H7 (cell line): Measurements from ENCODE around the gene GPLD1. TPM values are rescaled to one million over a fixed set of nuclear protein-coding genes. Genes with fewer than 3 reads are reported as not detected.
A peak's percentile ranks its signal among the peaks of the same experiment; 100 is the strongest.

Experiments used
- DNase-seq: peaks from one replicate; pipeline ENCODE4 v3.0.0; 2012
- H3K27me3 ChIP-seq: 2 replicates; pipeline ENCODE4 v1.6.0; 2011; ENCODE audit warnings: mild to moderate bottlenecking, low read length; ENCODE audit not compliant: control insufficient read depth, insufficient read depth
- H3K36me3 ChIP-seq: replicated peaks from 2 replicates; pipeline ENCODE4 v1.5.1; 2011; ENCODE audit warnings: low read length; ENCODE audit not compliant: control insufficient read depth, insufficient read depth
- H3K4me3 ChIP-seq: 2 replicates; pipeline ENCODE4 v1.5.1; 2011; ENCODE audit warnings: low read depth, mild to moderate bottlenecking, control low read depth, low read length, moderate library complexity; ENCODE audit not compliant: insufficient read depth
- total RNA-seq: library from RNA; depleted of rRNA; stranded (reverse); fragments of >200 nt; shearing (Covaris generic); gene quantifications from 2 replicates; pipeline ENCODE4 v1.2.3, GENCODE V29; 2014

GPLD1 gene
- total RNA-seq, 1 experiment from 2014 or later = 2.0 TPM

DNA sequence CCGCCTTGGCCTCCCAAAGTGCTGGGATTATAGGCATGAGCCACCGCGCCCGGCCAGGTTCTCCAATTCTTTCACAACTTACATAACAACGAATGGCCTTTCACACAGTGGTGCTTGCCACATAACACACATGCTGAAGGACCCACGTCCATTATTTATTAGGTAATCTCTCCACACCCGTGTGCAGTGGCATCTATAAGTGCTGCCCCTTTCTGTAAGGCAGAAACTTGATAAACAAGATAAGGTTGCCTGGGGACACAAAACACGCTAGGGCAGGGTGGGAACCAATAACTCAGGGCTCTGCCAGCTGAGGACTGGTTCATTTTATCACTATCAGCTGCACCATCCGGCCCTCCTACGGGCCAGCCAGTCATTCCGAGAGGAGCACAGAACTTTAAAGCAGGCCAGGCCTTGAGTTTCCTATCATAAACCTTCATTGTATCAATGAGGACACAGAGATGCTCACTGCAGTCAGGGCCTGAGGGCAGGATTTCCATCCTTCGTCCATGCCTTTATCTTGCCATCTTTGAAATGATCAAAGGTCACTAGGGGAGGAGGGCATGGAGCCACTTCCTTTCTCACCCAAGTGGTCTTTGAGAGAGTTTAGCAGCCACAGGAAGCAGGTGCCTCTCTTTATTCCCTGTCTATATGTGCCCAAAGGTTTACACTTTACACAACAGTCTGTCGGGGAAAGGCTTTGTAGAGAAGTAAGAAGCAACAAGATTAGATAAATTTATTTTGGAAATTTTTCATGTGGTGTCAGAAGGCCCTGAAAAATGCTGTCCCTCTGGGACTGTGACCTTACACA lies 37.6 kb downstream of the GPLD1 start:
- Histone ChIP-seq H3K27me3 (no peaks in the 10 kb centered on the region), H3K36me3 (no peaks in the 10 kb centered on the region), H3K4me3 (no peak overlapping the region)
- DNase-seq = no peak

- Histone ChIP-seq H3K36me3 (no peaks in the 10 kb centered on the region), H3K4me3 (no peak overlapping the region)
- no peak for DNase-seq
These were observed 40.4 kb downstream of the GPLD1 start for GRCh38 chr6:24448828-24449525.

DNA sequence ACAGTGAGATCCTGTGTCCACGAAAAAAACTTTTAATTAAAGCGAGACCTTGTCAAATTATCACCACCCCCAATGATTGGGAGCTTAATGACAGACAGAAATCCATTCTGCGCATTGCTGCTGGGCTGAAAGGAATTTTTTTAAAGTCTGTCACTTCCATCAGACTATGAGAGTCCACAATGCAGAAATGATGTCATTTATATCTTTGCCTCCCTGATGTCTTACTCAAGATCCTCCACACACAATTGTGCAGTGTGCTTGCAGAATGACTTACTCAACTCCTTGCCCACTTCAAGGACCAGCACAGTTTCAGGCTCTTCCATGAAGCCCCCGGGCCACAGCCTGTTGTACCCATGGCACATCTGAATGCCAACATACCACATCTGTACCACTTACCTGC lies 41.0 kb downstream of the GPLD1 start:
- Histone ChIP-seq H3K36me3 (no peaks in the 10 kb centered on the region), H3K4me3 (no peak overlapping the region), H3K27me3 (no peaks in the 10 kb centered on the region)
- no peak for DNase-seq

More at GRCh38 chr6:24448828-24449525, 40.4 kb downstream of the GPLD1 start:
- H3K27me3 ChIP-seq = no peaks in the 10 kb centered on the region

GRCh38 chr6:24446670-24447069 lies 42.7 kb downstream of the GPLD1 start:
- Histone ChIP-seq H3K27me3 (no peaks in the 10 kb centered on the region), H3K36me3 (no peaks in the 10 kb centered on the region), H3K4me3 (no peak overlapping the region)
- no peak for DNase-seq

DNA sequence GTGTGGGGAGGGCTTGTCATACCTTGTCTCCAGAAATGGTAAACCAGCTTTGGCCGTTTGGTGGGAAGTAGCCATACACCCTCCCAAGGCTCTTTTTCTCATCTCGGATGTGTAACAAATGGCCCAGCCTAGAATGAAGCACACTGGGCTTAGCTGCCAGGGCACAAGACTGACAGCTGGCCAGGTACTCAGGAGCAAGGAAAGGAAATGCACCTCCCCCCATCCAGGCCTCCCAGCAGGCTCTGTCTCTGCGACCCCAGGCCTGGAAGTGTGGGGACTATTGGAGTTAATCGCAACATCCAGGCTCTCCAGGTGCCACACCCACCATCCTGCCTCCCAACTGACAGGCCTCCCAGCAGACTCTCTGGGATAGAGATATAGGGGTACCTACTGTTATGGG lies 43.7 kb downstream of the GPLD1 start:
- Histone ChIP-seq H3K36me3 (no peaks in the 10 kb centered on the region), H3K4me3 (no peak overlapping the region), H3K27me3 (no peaks in the 10 kb centered on the region)
- DNase-seq = peak; percentile 36

- H3K27me3 ChIP-seq = no peaks in the 10 kb centered on the region
- no peak overlapping the region for H3K4me3 ChIP-seq
- no peak for DNase-seq
- H3K36me3 ChIP-seq = no peaks in the 10 kb centered on the region
These were observed 44.8 kb downstream of the GPLD1 start for GRCh38 chr6:24444588-24444987.

GRCh38 chr6:24441599-24441904 lies 47.8 kb downstream of the GPLD1 start:
- Histone ChIP-seq H3K4me3 (no peak overlapping the region), H3K27me3 (no peaks in the 10 kb centered on the region), H3K36me3 (no peaks in the 10 kb centered on the region)
- no peak for DNase-seq

GRCh38 chr6:24440897-24441598 lies 48.3 kb downstream of the GPLD1 start:
- DNase-seq = no peak
- Histone ChIP-seq H3K36me3 (no peaks in the 10 kb centered on the region), H3K27me3 (no peaks in the 10 kb centered on the region), H3K4me3 (no peak overlapping the region)

- Histone ChIP-seq H3K36me3 (no peaks in the 10 kb centered on the region), H3K4me3 (no peak overlapping the region), H3K27me3 (no peaks in the 10 kb centered on the region)
- no peak for DNase-seq
These were observed 49.4 kb downstream of the GPLD1 start for GRCh38 chr6:24439858-24440539.

DNA sequence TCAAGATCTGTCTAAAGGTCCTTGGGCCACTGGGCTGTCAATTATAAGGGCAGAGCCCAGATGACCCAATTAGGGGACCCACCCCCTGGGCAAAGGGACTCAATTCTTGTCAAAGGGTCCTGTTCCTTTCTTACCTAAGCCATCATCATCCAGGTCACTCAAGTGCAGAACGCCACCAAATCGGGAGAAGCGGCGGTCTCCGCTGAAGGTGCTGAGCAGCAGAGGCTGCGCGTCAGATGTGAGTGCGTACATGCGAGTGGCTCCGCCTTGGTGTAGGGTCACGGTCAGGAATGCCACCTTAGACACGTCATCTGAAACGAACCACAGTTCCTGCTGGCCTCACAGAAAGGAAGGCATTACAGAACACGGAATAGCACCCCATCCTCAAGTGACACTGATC lies 52.4 kb downstream of the GPLD1 start:
- H3K4me3 ChIP-seq = no peak overlapping the region
- H3K36me3 ChIP-seq = no peaks in the 10 kb centered on the region
- DNase-seq = no peak

DNA sequence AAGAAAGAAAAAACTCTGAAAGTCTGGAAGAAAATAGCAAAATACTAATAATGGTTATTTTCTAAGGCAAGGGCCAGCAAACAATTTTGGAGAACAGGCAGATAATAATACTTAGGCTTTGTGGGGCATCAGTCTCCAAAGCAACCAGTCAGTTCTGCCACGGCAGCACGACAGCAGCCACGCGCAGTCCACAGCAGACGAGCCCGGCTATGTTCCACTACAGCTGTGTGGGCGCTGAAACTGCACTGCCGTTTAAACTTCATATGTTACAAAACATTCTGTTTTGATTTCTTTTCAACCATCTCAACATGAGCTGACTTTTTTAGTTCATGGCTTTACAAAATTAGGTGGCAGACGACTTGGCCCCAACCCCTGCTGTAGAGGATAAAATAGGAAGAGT lies 56.8 kb downstream of the GPLD1 start:
- H3K27me3 ChIP-seq = no peaks in the 10 kb centered on the region
- H3K36me3 ChIP-seq = no peaks in the 10 kb centered on the region
- DNase-seq = no peak
- H3K4me3 ChIP-seq = no peak overlapping the region

More for the DNA sequence above, 52.4 kb downstream of the GPLD1 start:
- H3K27me3 ChIP-seq = no peaks in the 10 kb centered on the region

GRCh38 chr6:24431045-24431451 lies 58.3 kb downstream of the GPLD1 start:
- Histone ChIP-seq H3K36me3 (no peaks in the 10 kb centered on the region), H3K27me3 (no peaks in the 10 kb centered on the region), H3K4me3 (no peak overlapping the region)
- DNase-seq = peak; percentile 69

- H3K27me3 ChIP-seq = no peaks in the 10 kb centered on the region
- H3K4me3 ChIP-seq = no peak overlapping the region
- peaks cover under 1% of the 10 kb centered on the region for H3K36me3 ChIP-seq
- no peak for DNase-seq
These were observed 59.3 kb downstream of the GPLD1 start for GRCh38 chr6:24430086-24430485.

DNA sequence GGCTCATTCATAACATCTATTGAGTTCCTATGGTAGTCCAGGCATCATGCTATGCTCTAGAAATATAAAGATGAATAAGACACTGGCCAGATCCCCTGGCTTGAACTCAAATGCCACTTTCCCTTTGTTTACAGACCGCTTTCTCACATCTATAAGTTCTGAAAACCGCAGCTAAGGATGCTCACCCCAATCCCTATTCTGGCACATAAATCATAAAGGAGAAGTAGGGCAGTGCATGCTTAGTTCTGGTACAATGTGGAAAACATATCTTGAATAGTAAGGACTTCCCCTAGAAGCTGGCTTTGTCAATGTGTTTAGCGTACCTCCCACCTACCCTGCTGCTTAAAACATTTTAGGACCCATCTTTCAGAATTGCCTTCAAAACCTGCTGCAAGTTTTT lies 60.2 kb downstream of the GPLD1 start:
- peaks cover 7% of the 10 kb centered on the region for H3K36me3 ChIP-seq
- no peaks in the 10 kb centered on the region for H3K27me3 ChIP-seq
- H3K4me3 ChIP-seq = no peak overlapping the region
- DNase-seq = no peak
